Endometrium (tissue), 2 donors: ENCODE data around the gene BAMBI.

Experiments
- FAIRE-seq: peaks from 2 replicates; lab custom pipeline; 2012; peaks lifted over from hg19 to GRCh38; lab: Jason Lieb, UNC
- donor health status: control.
- donor health status: control.

Gene BAMBI

DNA sequence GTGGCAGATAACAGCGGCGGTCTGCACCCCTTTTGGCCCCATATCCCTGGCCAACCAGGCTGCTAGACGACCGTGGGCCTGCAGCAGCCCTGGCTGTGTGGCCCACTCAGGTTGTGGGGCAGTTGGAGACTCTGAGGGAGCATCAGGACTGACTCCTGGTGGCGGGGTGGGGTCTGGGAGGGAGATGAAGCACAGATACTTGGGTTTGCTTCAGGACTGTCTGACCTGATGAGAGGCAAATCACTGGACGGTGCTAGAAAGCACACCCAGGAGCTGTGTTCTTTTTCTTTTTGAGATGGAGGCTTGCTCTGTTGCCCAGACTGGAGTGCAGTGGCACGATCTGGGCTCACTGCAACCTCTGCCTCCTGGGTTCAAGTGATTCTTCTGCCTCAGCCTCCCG is 28.2 kb downstream of the BAMBI start:
- FAIRE-seq, result no peak

DNA sequence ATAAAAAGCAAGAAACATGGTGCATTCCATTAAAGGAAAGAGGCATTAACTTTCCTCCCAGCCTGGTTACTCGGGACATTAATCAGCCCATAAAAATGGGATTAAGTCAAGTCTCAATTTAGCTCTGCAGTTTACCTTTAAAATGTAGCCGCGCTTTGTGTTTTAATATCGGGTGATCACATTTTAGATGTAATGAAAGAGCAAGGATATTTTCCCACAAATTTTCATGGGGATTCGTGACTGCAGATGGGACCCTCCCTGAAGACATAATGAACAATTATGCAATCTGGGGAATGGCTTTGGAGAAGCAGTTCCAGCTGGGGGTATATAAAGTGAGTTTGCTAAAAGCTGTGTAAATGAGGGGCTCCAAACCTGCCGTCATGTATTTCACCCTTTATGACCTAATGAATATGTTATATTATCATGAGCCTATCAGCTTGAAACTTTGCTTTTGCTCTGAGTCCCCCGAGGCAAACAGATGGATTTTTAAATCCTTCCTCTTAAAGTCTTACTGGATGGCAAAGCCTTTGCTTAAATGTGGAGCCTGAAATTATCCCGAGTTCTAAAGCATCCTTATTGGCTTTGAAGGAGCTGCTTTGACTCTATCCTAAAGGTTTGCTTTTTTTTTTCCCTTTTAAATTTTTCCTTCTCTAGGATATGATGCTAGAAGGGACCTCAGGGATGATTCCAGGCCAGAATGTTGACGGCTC is 31.8 kb downstream of the BAMBI start:
- no peak for FAIRE-seq

- no peak for FAIRE-seq
These were observed 33.0 kb downstream of the BAMBI start for GRCh38 chr10:28710202-28710886.

GRCh38 chr10:28711041-28711440 is 33.7 kb downstream of the BAMBI start:
- no peak for FAIRE-seq

- FAIRE-seq, result no peak
These were observed 34.5 kb downstream of the BAMBI start for GRCh38 chr10:28711776-28712175.

DNA sequence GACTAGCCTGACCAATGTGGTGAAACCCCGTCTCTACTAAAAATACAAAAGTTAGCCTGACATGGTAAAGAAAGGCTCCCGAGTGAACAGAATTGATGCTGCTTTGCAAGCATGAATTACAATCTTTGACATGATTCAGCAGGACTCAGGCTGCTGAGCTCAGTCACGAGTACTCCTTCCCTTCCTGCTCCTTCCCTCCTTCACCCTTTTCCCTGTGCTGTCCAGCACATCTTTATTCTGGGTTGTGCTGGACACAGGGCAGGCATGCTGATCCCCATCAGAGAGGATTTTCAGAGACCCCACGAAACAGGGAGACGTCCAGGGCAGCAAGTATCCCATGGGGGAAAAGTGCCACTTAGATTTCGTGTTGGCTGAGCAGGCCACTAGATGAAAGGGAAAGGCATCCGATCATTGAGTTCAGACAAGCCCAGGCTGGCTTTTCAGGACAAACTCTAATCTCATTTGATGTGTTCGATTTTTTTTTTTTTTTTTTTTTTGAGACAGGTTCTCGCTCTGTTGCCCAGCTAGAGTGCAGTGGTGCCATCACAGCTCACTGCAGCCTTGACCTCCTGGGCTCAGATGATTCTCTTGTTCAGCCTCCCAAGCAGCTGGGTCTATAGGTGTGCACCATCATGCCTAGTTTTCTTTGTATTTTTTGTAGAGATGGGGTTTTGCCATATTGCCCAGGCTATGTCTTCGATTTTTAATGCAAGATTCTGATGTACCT is 36.5 kb downstream of the BAMBI start:
- FAIRE-seq, result no peak

DNA sequence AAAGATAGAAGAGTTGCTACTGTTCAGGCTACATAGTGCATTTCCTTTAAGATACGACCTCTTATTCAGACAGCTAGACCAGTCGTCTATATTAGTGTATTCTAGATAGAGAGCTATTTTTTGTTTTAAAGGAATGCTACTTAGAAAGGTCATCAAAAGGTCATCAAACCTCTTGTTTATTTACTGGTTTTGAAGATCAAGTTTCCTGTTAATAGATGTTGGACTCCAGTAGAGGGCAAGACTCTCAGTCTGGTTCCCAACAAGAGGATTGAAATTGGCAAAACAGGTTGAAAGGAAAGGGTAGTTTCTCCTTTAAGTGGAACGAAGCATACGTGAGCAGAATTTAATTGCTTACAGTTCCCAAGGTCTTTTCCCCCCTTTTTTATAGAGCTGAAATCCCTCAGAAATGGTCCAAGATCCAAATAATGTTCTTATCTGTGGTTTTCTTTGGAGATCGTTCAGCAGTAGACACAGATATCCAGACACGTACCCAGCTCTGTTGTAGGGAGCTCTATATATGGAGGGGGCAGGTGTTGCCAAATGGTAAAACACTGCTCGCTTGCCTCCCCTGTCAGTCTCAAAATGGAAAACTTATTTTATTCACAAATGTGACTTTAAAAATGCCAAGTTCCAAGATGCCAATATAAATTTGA is 37.2 kb downstream of the BAMBI start:
- FAIRE-seq, result no peak

DNA sequence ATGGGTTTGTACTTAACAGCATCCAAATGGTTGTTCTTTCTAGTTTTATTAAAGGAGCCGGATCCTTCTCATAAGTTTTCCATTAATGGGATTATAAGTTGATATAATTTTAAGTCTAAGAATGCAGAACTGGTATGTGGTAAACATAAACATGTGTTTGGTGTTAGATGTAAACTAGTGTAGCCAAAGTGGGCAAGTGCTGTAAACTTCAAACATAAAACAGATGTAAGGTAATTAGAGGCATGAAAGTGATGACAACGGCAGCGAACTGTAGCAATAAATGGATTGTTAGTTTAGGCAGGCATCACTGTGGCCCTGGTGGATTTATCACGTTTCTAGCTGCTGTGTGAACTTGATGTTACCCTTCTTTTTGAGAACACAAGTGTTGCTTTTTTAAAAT is 37.9 kb downstream of the BAMBI start:
- FAIRE-seq, result no peak

DNA sequence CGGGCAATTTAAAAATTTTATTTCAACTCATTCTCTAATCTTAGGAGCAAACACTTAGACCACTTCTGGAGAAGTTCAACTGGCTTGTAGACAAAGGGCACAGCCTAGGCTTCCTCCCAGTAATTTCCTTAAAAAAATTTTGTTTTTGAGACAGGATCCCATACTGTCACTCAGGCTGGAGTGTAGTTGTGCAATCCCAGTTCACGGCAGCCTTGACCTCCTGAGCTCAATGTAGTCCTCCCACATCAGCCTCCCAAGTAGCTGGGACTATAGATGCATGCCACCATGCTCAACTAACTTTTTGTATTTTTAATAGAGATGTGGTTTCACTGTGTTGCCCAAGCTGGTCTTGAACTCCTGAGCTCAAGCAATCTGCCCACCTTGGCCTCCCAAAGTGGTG is 38.4 kb downstream of the BAMBI start:
- no peak for FAIRE-seq

DNA sequence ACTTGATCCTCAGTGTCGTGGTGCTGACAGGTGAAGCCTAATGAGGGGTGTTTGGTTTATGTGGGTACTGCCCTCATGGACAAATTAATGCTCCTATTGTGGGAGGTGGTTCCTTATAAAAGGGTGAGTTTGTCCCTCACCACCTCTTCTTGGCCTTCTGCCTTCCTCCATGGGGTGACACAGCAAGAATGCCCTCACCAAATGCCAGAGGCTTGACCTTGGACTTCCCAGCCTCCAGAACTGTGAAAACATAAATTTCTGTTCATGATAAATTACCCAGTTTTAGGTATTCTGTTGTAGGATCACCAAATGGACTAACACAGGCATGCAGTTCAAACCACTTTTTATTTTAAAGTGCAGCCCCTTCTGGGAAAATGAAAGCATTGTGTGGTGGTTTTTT is 39.4 kb downstream of the BAMBI start:
- FAIRE-seq, result no peak

DNA sequence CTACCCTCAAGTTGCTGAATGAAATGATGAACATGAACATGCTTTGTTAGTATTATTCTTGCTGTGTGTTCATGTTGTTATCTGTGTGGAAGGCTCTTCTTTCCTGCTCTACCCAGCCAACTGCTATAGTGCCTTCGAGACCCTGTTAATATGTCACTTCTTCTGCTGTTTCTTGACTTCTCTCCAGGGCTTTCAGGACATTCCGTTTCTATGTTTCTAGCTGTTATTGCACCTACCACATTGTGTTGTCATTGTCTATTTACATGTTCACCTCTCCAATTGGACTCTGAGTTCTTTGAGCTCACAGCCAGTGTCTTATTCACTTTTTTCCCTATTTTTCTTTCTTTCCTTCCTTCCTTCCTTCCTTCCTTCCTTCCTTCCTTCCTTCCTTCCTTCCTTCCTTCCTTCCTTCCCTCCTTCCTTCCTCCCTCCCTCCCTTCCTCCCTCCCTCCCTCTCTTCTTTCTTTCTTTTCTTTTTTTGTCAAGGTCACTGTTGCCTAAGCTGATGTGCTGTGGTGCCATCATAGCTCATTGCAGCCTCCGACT is 40.4 kb downstream of the BAMBI start:
- FAIRE-seq, result no peak

- FAIRE-seq, result no peak
These were observed 42.6 kb downstream of the BAMBI start for GRCh38 chr10:28719789-28720436.

DNA sequence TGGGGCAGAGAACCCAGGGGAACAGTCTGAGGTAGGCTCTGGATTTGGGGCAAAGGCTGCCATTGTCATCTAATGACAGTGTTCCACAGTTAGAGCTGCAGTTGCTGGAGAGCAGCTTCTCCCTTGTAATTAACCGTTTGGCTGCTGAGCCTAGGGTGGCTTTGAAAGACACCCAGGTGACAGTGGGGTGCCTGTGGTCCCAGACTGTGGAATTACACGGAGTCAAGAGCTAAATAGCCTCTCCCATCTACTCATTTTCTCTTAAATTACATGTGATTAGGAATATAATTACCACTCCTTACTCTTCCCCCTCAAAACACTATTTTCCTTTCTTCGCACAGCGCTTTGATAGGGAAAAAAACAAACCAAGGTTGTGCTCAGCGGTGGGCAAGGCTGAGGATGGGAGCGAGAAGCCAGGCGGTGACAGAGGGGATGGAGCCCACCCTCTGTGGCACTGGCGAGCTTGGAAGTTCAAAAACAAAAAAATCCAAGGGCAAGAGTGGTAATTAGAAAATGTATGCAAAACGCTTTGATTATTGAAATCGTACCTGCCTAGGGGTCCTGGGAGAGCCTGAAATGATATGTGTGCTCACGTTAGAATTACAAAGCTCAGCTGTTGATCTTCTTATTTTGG is 44.1 kb downstream of the BAMBI start:
- FAIRE-seq, result no peak

- no peak for FAIRE-seq
These were observed 44.9 kb downstream of the BAMBI start for GRCh38 chr10:28722065-28722803.

GRCh38 chr10:28728366-28728765 is 51.0 kb downstream of the BAMBI start:
- FAIRE-seq, result no peak

DNA sequence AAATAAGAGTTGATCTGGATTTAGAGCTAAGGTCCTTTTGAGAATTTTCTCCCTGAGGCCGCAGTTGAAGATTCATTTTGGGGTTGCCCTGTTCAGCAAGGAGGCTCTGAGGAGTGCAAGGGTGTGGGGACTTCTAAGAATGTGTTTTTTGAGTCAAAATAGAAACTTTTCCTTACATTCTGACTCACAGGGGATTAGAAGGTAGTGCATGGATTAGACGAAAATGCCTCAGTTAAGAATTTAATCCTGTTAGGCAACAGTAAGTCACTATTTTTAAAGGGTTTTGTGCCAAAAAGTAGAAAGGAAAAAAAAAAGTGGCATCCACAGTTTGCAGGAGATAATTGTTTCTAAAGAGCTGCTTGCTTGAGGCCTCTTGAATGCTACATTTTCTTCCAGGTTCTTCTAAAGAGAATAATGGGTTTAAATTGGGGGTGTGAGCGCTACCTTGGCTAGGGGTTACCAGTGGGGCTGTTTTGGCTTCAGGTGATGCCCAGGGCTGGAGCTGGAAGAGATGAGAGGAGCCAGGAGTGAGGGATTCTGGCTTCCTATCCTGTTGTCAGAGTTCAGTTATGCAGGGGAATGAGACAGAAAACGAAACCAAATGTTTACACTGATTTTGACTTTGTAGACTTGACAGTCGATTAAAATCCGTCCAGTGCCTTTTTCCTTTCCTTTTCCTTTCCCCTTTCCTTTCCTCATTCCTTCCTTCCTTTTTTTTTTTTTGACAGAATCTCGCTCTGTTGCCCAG is 52.9 kb downstream of the BAMBI start:
- no peak for FAIRE-seq

- no peak for FAIRE-seq
These were observed 54.8 kb downstream of the BAMBI start for GRCh38 chr10:28732091-28732490.
